HL-60 (cell line): ENCODE measurements around the gene NRARP.

Experiments used
- DNase-seq, 2 experiments: peaks; one replicate each; pipeline ENCODE4 v3.0.0-alpha.2; 2010 to 2020; ENCODE audit warnings: low read depth in 1 of 2, low spot score in 1 of 2
- H3K27ac ChIP-seq: fragments of 250-450 bp; sonication (Bioruptor Pico); replicated peaks from 2 replicates; pipeline ENCODE4 v1.5.1; 2020; ENCODE audit warnings: mild to moderate bottlenecking, moderate library complexity
- H3K27me3 ChIP-seq: fragments of 250-450 bp; sonication (Bioruptor Pico); 2 replicates; pipeline ENCODE4 v1.5.1; 2021; ENCODE audit warnings: mild to moderate bottlenecking, moderate library complexity; ENCODE audit not compliant: insufficient read depth, poor library complexity, severe bottlenecking
- H3K4me3 ChIP-seq: replicated peaks from 2 replicates; pipeline ENCODE4 v1.5.1; 2011; ENCODE audit warnings: mild to moderate bottlenecking, control low read depth, low read length; ENCODE audit not compliant: insufficient read depth
- CTCF ChIP-seq: IDR thresholded peaks from one replicate; pipeline ENCODE4 v1.5.1; 2011; ENCODE audit warnings: low read length, control low read depth, inconsistent platforms; ENCODE audit not compliant: insufficient read depth
- GABPA ChIP-seq: IDR thresholded peaks from 2 replicates; pipeline ENCODE4 v1.6.1; 2012; ENCODE audit warnings: low read depth
- POLR2AphosphoS5 ChIP-seq: IDR thresholded peaks from 2 replicates; pipeline ENCODE4 v1.6.1; 2012; ENCODE audit warnings: low read depth
- REST ChIP-seq: IDR thresholded peaks from 2 replicates; pipeline ENCODE4 v1.6.1; 2012; ENCODE audit warnings: low read depth; ENCODE audit not compliant: insufficient replicate concordance
- SPI1 ChIP-seq: IDR thresholded peaks from 2 replicates; pipeline ENCODE4 v1.6.1; 2012; ENCODE audit warnings: low read depth, mild to moderate bottlenecking, borderline replicate concordance

Gene NRARP

GRCh38 chr9:137275203-137275587, 26.9 kb downstream of the NRARP start:
- no peak for TF ChIP-seq POLR2AphosphoS5
- no peak for TF ChIP-seq CTCF
- no peak for TF ChIP-seq SPI1
- TF ChIP-seq REST: no peak
- no peak for TF ChIP-seq GABPA
- H3K4me3 ChIP-seq: no peak overlapping the region
- no peak overlapping the region for H3K27ac ChIP-seq
- no peaks in the 10 kb centered on the region for H3K27me3 ChIP-seq
- no peak for DNase-seq

- no peak for TF ChIP-seq SPI1
- TF ChIP-seq POLR2AphosphoS5: no peak
- TF ChIP-seq GABPA: no peak
- TF ChIP-seq REST: no peak
- TF ChIP-seq CTCF: no peak
- DNase-seq: no peak
- Histone ChIP-seq H3K27me3 (no peaks in the 10 kb centered on the region), H3K4me3 (no peak overlapping the region), H3K27ac (no peak overlapping the region)
Observed at GRCh38 chr9:137273611-137274320, 28.3 kb downstream of the NRARP start.

- H3K4me3 ChIP-seq: no peak overlapping the region
- no peak overlapping the region for H3K27ac ChIP-seq
- DNase-seq: no peak
- TF ChIP-seq CTCF (no peak), REST (no peak), POLR2AphosphoS5 (no peak), GABPA (no peak), SPI1 (no peak)
- no peaks in the 10 kb centered on the region for H3K27me3 ChIP-seq
Observed at GRCh38 chr9:137273095-137273490, 29.0 kb downstream of the NRARP start.
